SK-N-SH (cell line): ENCODE data around the gene NECTIN3. TPM values are rescaled to one million over a fixed set of nuclear protein-coding genes. Genes with fewer than 3 reads are reported as not detected.

Experiments
- CTCF ChIA-PET: fragments of 300-600, 350-600 bp; formaldehyde crosslinking; extraction: SDS; loops from one replicate; lab custom pipeline; 2021; lab: Yijun Ruan, JAX
- POLR2A ChIA-PET: fragments of 350-600 bp; sonication (Branson Sonifier 250); formaldehyde crosslinking; extraction: SDS; loops from one replicate; lab custom pipeline; 2020; ENCODE audit warnings: antibody characterized with exemption, inconsistent platforms; lab: Yijun Ruan, JAX
- DNase-seq: peaks from one replicate; pipeline ENCODE4 v3.0.0; 2012
- H2AFZ ChIP-seq: fragments of 200-600 bp; sonication (generic); 2 replicates; pipeline ENCODE4 v1.8.1; 2016; ENCODE audit warnings: antibody characterized with exemption, mild to moderate bottlenecking, low read depth
- H3F3A ChIP-seq: fragments of 200-600 bp; sonication (generic); replicated peaks from 2 replicates; pipeline ENCODE3; 2016; ENCODE audit warnings: antibody characterized with exemption, mild to moderate bottlenecking; ENCODE audit not compliant: insufficient read depth
- H3K27ac ChIP-seq, 2 experiments: fragments of 200-500 bp in 1 of 2; fragments of 200-600 bp in 1 of 2; sonication (Bioruptor generic) in 1 of 2; sonication (generic), shearing (Covaris generic) in 1 of 2; 2 replicates each; pipeline versions ENCODE4 v1.5.1 to v1.6.1; 2014 to 2016; ENCODE audit warnings: low read depth in 2 of 2, inconsistent platforms in 1 of 2, low read length in 1 of 2, mild to moderate bottlenecking in 1 of 2, mixed read lengths in 1 of 2
- H3K27me3 ChIP-seq: fragments of 200-600 bp; sonication (generic), shearing (Covaris generic); 2 replicates; pipeline ENCODE4 v1.6.1; 2016; ENCODE audit warnings: mixed run types; ENCODE audit not compliant: insufficient read depth
- H3K36me3 ChIP-seq, 2 experiments: fragments of 200-500 bp in 1 of 2; fragments of 200-600 bp in 1 of 2; sonication (Bioruptor generic) in 1 of 2; sonication (generic) in 1 of 2; replicated peaks in 1 of 2; 2 replicates each; pipeline versions ENCODE3 to v1.5.1; 2014 to 2016; ENCODE audit warnings: low read length in 1 of 2, mild to moderate bottlenecking in 1 of 2; ENCODE audit not compliant: insufficient read depth in 2 of 2, control insufficient read depth in 1 of 2
- H3K4me1 ChIP-seq, 2 experiments: fragments of 200-500 bp in 1 of 2; fragments of 200-600 bp in 1 of 2; sonication (Bioruptor generic) in 1 of 2; sonication (generic), shearing (Covaris generic) in 1 of 2; 2 replicates each; pipeline versions ENCODE4 v1.5.1 to v1.6.1; 2014 to 2016; ENCODE audit warnings: low read depth in 1 of 2, low read length in 1 of 2, mixed run types in 1 of 2; ENCODE audit not compliant: insufficient read depth in 2 of 2, control insufficient read depth in 1 of 2
- H3K4me2 ChIP-seq: fragments of 200-600 bp; sonication (generic), shearing (Covaris generic); 2 replicates; pipeline ENCODE4 v1.6.1; 2017; ENCODE audit warnings: mixed run types
- H3K4me3 ChIP-seq, 2 experiments: fragments of 200-500 bp in 1 of 2; fragments of 200-600 bp in 1 of 2; sonication (Bioruptor generic) in 1 of 2; sonication (generic), shearing (Covaris generic) in 1 of 2; 2 replicates each; pipeline versions ENCODE4 v1.5.1 to v1.8.1; 2014 to 2016; ENCODE audit warnings: low read depth in 2 of 2, inconsistent platforms in 1 of 2, low read length in 1 of 2, mild to moderate bottlenecking in 1 of 2, mixed read lengths in 1 of 2, moderate library complexity in 1 of 2
- H3K79me2 ChIP-seq: fragments of 200-600 bp; sonication (generic); 2 replicates; pipeline ENCODE4 v1.8.1; 2017; ENCODE audit warnings: mild to moderate bottlenecking; ENCODE audit not compliant: insufficient read depth
- H3K9ac ChIP-seq: fragments of 200-600 bp; sonication (generic); 2 replicates; pipeline ENCODE4 v1.6.1; 2017; ENCODE audit warnings: mixed run types
- H3K9me2 ChIP-seq: fragments of 200-600 bp; sonication (generic); 2 replicates; pipeline ENCODE4 v1.6.1; 2017; ENCODE audit warnings: mixed run types
- H3K9me3 ChIP-seq: fragments of 200-600 bp; sonication (generic); 2 replicates; pipeline ENCODE4 v1.6.1; 2017; ENCODE audit warnings: mixed run types, mild to moderate bottlenecking, moderate library complexity
- H4K20me1 ChIP-seq: fragments of 200-600 bp; sonication (generic); 2 replicates; pipeline ENCODE4 v1.6.1; 2017; ENCODE audit warnings: mild to moderate bottlenecking, mixed run types; ENCODE audit not compliant: insufficient read depth
- CHD2 ChIP-seq: fragments of 150-350 bp; IDR thresholded peaks from 2 replicates; pipeline ENCODE4 v1.6.1; 2018; ENCODE audit warnings: low read length; ENCODE audit not compliant: partially characterized antibody
- CTCF ChIP-seq: fragments of 200-600 bp; sonication (generic); IDR thresholded peaks from 2 replicates; pipeline ENCODE4 v1.6.1; 2017; ENCODE audit warnings: antibody characterized with exemption, mild to moderate bottlenecking, moderate library complexity
- ELF1 ChIP-seq: IDR thresholded peaks from 2 replicates; pipeline ENCODE4 v1.4.0; 2012
- EP300 ChIP-seq, 2 experiments: IDR thresholded peaks; 2 replicates each; pipeline versions ENCODE4 v1.4.0 to v1.6.1; 2012; ENCODE audit warnings: borderline replicate concordance in 1 of 2, low read depth in 1 of 2, low read length in 1 of 2
- EZH2phosphoT487 ChIP-seq: fragments of 200-600 bp; sonication (generic); IDR thresholded peaks from 2 replicates; pipeline ENCODE4 v1.6.1; 2017; ENCODE audit warnings: low read depth, mixed run types, mild to moderate bottlenecking, antibody characterized with exemption, moderate library complexity, borderline replicate concordance
- FOXM1 ChIP-seq: IDR thresholded peaks from 2 replicates; pipeline ENCODE4 v1.4.0; 2012; ENCODE audit warnings: low read depth, mild to moderate bottlenecking
- GABPA ChIP-seq: IDR thresholded peaks from 2 replicates; pipeline ENCODE4 v1.4.0; 2012; ENCODE audit warnings: low read depth, mild to moderate bottlenecking
- GATA2 ChIP-seq: sonication (generic); formaldehyde crosslinking; IDR thresholded peaks from 2 replicates; pipeline ENCODE4 v1.5.0; 2020; ENCODE audit warnings: mild to moderate bottlenecking, missing genetic modification reagents
- IRF3 ChIP-seq: fragments of 150-350 bp; IDR thresholded peaks from 2 replicates; pipeline ENCODE4 v1.6.1; 2016; ENCODE audit warnings: mild to moderate bottlenecking, low read depth, low read length
- MEF2A ChIP-seq: IDR thresholded peaks from 2 replicates; pipeline ENCODE4 v1.4.0; 2012; ENCODE audit warnings: low read depth, borderline replicate concordance
- MXI1 ChIP-seq: IDR thresholded peaks from 2 replicates; pipeline ENCODE4 v1.6.1; 2012; ENCODE audit warnings: mild to moderate bottlenecking, low read depth, low read length, improper control_type of control experiment
- NFIC ChIP-seq: IDR thresholded peaks from 2 replicates; pipeline ENCODE4 v1.4.0; 2012; ENCODE audit warnings: borderline replicate concordance
- PBX3 ChIP-seq: IDR thresholded peaks from 2 replicates; pipeline ENCODE4; 2012
- REST ChIP-seq: IDR thresholded peaks from 2 replicates; pipeline ENCODE4 v1.6.1; 2012; ENCODE audit warnings: mild to moderate bottlenecking, low read depth, low read length, moderate library complexity
- RXRA ChIP-seq: IDR thresholded peaks from 2 replicates; pipeline ENCODE4 v1.4.0; 2012; ENCODE audit warnings: low read depth, mild to moderate bottlenecking, borderline replicate concordance
- SIN3A ChIP-seq: IDR thresholded peaks from 2 replicates; pipeline ENCODE4 v1.6.1; 2012; ENCODE audit warnings: low read depth, mild to moderate bottlenecking, low read length, moderate library complexity, borderline replicate concordance
- USF1 ChIP-seq: IDR thresholded peaks from 2 replicates; pipeline ENCODE4 v1.4.0; 2012; ENCODE audit warnings: low read depth, borderline replicate concordance
- USF2 ChIP-seq: fragments of 150-350 bp; IDR thresholded peaks from 2 replicates; pipeline ENCODE4 v1.6.1; 2017; ENCODE audit warnings: antibody characterized with exemption, low read length, low read depth, borderline replicate concordance
- WGBS: methylation state at CpG from one replicate; pipeline ENCODE4 v1.1.6; 2017; ENCODE audit warnings: low lambda C conversion rate; 5-methylcytosine and 5-hydroxymethylcytosine counted together
- polyA plus RNA-seq, 3 experiments: library from polyadenylated mRNA; depleted of rRNA; stranded (reverse); fragments of >200 nt; gene quantifications; 2 replicates each; pipeline ENCODE4 v1.2.3, GENCODE V29; 2012

The NECTIN3 gene
- polyA plus RNA-seq, 1 of the 3 experiments (the other 2 are of a cell fraction) = 8.9 TPM

- H3K27me3 ChIP-seq = no peaks in the 10 kb centered on the region
- peaks cover 100% of the 10 kb centered on the region for H3K79me2 ChIP-seq
- peaks cover 94% of the 10 kb centered on the region for H4K20me1 ChIP-seq
- H3K27ac ChIP-seq = no peak overlapping the region
- TF ChIP-seq SIN3A = no peak
- no peak for TF ChIP-seq MEF2A
- TF ChIP-seq PBX3 = no peak
- no peak for TF ChIP-seq GABPA
- no peak for TF ChIP-seq GATA2 (CRISPR knock-in tag)
- TF ChIP-seq CHD2 = no peak
- TF ChIP-seq REST = no peak
- TF ChIP-seq EP300 (IDR thresholded peaks at IDR 0.05; ENCODE audit: borderline replicate concordance in 1 of 2, low read depth in 1 of 2, low read length in 1 of 2) = no peak
- no peak for TF ChIP-seq IRF3
- TF ChIP-seq FOXM1 = no peak
- no peak for TF ChIP-seq EZH2phosphoT487
- TF ChIP-seq USF2 = no peak
- TF ChIP-seq USF1 = no peak
- no peak for TF ChIP-seq ELF1
- no peak for TF ChIP-seq MXI1
- TF ChIP-seq CTCF = no peak
- no peak for TF ChIP-seq NFIC
- TF ChIP-seq RXRA = no peak
- TF ChIP-seq, all 33 proteins: peak for 0
- H2AFZ ChIP-seq = no peak overlapping the region
- ChIA-PET CTCF (interaction anchor here (0.6 kb wide), 1 partner anchor 907 kb away, joined by 3 read pairs; no protein-coding TSS in a partner anchor), POLR2A (no interaction called here)
- H3K4me3 ChIP-seq = no peak overlapping the region
- H3K4me1 ChIP-seq = no peaks in the 10 kb centered on the region; a peak in 1 of 4 replicates
- H3K9me2 ChIP-seq = no peaks in the 10 kb centered on the region
- peaks cover 3% of the 10 kb centered on the region for H3F3A ChIP-seq
- DNase-seq = no peak
- 83% methylated on average over 3 of the region's 3 CpGs for WGBS
- peaks cover 4% of the 10 kb centered on the region; the same call in 1 of the 2 replicates for H3K9me3 ChIP-seq
- H3K9ac ChIP-seq = no peak overlapping the region
- no peak overlapping the region for H3K4me2 ChIP-seq
- peaks cover 0 to 5% of the 10 kb centered on the region in 2 experiments for H3K36me3 ChIP-seq
These were observed 35.5 kb downstream of the NECTIN3 start for GRCh38 chr3:111106993-111107661.
